Smooth muscle cell (in vitro differentiated cells): Measurements from ENCODE around the gene LRP2. TPM values are rescaled to one million over a fixed set of nuclear protein-coding genes. Genes with fewer than 3 reads are reported as not detected.

Source experiments
- DNase-seq: peaks from one replicate; lab custom pipeline; 2025; ENCODE audit not compliant: unreplicated experiment; lab: John Stamatoyannopoulos, UW
- H2AFZ ChIP-seq: fragments of 200-600 bp; sonication (generic); 2 replicates; pipeline ENCODE4 v1.6.0; 2016; ENCODE audit warnings: antibody characterized with exemption, low read depth, mild to moderate bottlenecking
- H3F3A ChIP-seq: fragments of 200-600 bp; sonication (generic); 2 replicates; pipeline ENCODE4 v1.6.0; 2017; ENCODE audit warnings: antibody characterized with exemption, low read depth
- H3K27ac ChIP-seq: fragments of 200-600 bp; sonication (generic); 2 replicates; pipeline ENCODE4 v1.5.1; 2016; ENCODE audit warnings: low read depth, mild to moderate bottlenecking
- H3K27me3 ChIP-seq: fragments of 200-600 bp; sonication (generic); 2 replicates; pipeline ENCODE4 v1.6.1; 2016; ENCODE audit warnings: low read depth, mild to moderate bottlenecking
- H3K36me3 ChIP-seq: fragments of 200-600 bp; sonication (generic); 2 replicates; pipeline ENCODE4 v1.5.1; 2016; ENCODE audit warnings: low read depth
- H3K4me1 ChIP-seq: fragments of 200-600 bp; sonication (generic); 2 replicates; pipeline ENCODE4 v1.5.1; 2016; ENCODE audit warnings: low read depth
- H3K4me2 ChIP-seq: fragments of 200-600 bp; sonication (generic); 2 replicates; pipeline ENCODE4 v1.6.0; 2016; ENCODE audit warnings: mild to moderate bottlenecking
- H3K4me3 ChIP-seq: fragments of 200-600 bp; sonication (generic); 2 replicates; pipeline ENCODE4 v1.5.1; 2016; ENCODE audit warnings: mild to moderate bottlenecking
- H3K79me2 ChIP-seq: fragments of 200-600 bp; sonication (generic); 2 replicates; pipeline ENCODE4 v1.6.0; 2016; ENCODE audit warnings: low read depth, mild to moderate bottlenecking
- H3K9ac ChIP-seq: fragments of 200-600 bp; sonication (generic); 2 replicates; pipeline ENCODE4 v1.6.0; 2016; ENCODE audit warnings: low read depth
- H3K9me3 ChIP-seq: fragments of 200-600 bp; sonication (generic); replicated peaks from 2 replicates; pipeline ENCODE4 v1.5.1; 2016; ENCODE audit warnings: low read depth
- H4K20me1 ChIP-seq: fragments of 200-600 bp; sonication (generic); 2 replicates; pipeline ENCODE4 v1.6.0; 2016; ENCODE audit warnings: low read depth
- CTCF ChIP-seq: fragments of 200-600 bp; sonication (generic); IDR thresholded peaks from 2 replicates; pipeline ENCODE4 v1.5.1; 2017; ENCODE audit warnings: borderline replicate concordance, mild to moderate bottlenecking, antibody characterized with exemption; ENCODE audit not compliant: insufficient read depth, poor library complexity, severe bottlenecking
- WGBS: methylation state at CpG from one replicate; pipeline ENCODE4 v1.1.7; 2016; ENCODE audit warnings: low lambda C conversion rate; 5-methylcytosine and 5-hydroxymethylcytosine counted together
- polyA plus RNA-seq: library from polyadenylated mRNA; unstranded; fragments of >200 nt; fragmentation: Nextera tagmentation; extraction: Ambion mirVana; gene quantifications from 2 replicates; pipeline ENCODE4 v1.2.1, GENCODE V29; 2016
- total RNA-seq: library from RNA; depleted of rRNA; stranded (reverse); fragments of >200 nt; gene quantifications from 2 replicates; pipeline ENCODE4 v1.2.3, GENCODE V29; 2014

LRP2 gene
- total and polyA plus RNA-seq, 2 experiments from 2014 or later, result 2.7 TPM; not detected in 1

GRCh38 chr2:169291517-169291916, 70.8 kb downstream of the LRP2 start:
- Histone ChIP-seq H3K9ac (no peak overlapping the region), H3K36me3 (no peaks in the 10 kb centered on the region), H3K27me3 (peaks cover 3% of the 10 kb centered on the region), H2AFZ (no peak overlapping the region), H4K20me1 (no peaks in the 10 kb centered on the region), H3K4me1 (peaks cover 13% of the 10 kb centered on the region), H3K4me2 (no peak overlapping the region), H3K9me3 (no peaks in the 10 kb centered on the region), H3K79me2 (no peaks in the 10 kb centered on the region), H3K4me3 (no peak overlapping the region), H3K27ac (no peak overlapping the region), H3F3A (no peaks in the 10 kb centered on the region)
- DNase-seq, result no peak
- WGBS, result 23% methylated on average over 2 of the region's 2 CpGs
- TF ChIP-seq CTCF, result no peak

DNA sequence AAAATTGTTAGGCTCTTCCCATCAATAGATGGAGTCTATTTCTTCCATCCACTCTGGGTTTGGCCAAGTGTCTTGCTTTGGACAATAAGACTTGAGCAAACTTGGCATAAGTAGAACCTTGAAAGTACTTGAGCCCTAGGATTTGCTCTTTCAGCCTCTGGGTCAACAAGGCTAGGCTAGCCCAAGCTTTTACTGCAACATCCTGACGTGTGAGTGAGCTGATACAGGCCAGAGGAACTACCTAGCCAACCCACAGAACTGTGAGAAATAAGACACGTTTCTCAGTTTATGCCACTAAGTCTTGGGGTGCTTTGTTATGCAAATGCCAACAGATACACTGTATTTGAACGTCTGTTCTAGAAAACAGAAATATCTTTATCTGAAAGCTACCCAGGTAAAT, 71.9 kb downstream of the LRP2 start:
- Histone ChIP-seq H3F3A (no peaks in the 10 kb centered on the region), H2AFZ (no peak overlapping the region), H3K9ac (no peak overlapping the region), H3K36me3 (no peaks in the 10 kb centered on the region), H3K4me2 (no peak overlapping the region), H3K4me3 (no peak overlapping the region), H3K27me3 (no peaks in the 10 kb centered on the region), H3K4me1 (peaks cover 23% of the 10 kb centered on the region), H3K79me2 (no peaks in the 10 kb centered on the region), H4K20me1 (no peaks in the 10 kb centered on the region), H3K9me3 (no peaks in the 10 kb centered on the region), H3K27ac (no peak overlapping the region)
- WGBS, result 51% methylated on average over 3 of the region's 3 CpGs
- no peak for TF ChIP-seq CTCF
- DNase-seq, result no peak

DNA sequence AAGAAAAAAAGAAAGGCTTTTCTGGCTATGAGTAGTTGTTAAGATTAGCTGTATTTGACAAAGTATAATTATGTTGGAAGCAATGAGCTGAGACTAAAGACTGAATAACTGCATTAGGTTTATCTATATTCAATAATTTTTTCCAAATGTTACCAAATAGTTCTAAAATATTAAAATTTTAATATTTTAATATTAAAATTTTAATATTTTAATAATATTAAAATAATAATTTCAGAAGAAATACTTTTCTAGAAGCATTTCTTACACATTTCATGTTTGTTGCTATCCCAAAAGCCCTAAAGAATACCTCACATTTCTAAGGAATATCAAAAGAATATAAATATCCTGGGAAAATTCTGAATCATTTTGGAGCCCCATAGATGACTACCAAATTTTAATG, 74.7 kb downstream of the LRP2 start:
- Histone ChIP-seq H2AFZ (no peak overlapping the region), H3K9me3 (no peaks in the 10 kb centered on the region), H3K4me3 (no peak overlapping the region), H3K9ac (no peak overlapping the region), H3K27me3 (no peaks in the 10 kb centered on the region), H3F3A (no peaks in the 10 kb centered on the region), H3K4me1 (peaks cover 23% of the 10 kb centered on the region), H3K4me2 (no peak overlapping the region), H4K20me1 (no peaks in the 10 kb centered on the region), H3K36me3 (no peaks in the 10 kb centered on the region), H3K27ac (no peak overlapping the region), H3K79me2 (no peaks in the 10 kb centered on the region)
- TF ChIP-seq CTCF, result no peak
- DNase-seq, result no peak

- WGBS, result 80% methylated on average over 4 of the region's 4 CpGs
- Histone ChIP-seq H3K79me2 (no peaks in the 10 kb centered on the region), H3F3A (no peaks in the 10 kb centered on the region), H3K27me3 (no peaks in the 10 kb centered on the region), H3K4me3 (no peak overlapping the region), H3K36me3 (no peaks in the 10 kb centered on the region), H3K4me1 (peaks cover 23% of the 10 kb centered on the region), H4K20me1 (no peaks in the 10 kb centered on the region), H3K9me3 (no peaks in the 10 kb centered on the region), H3K27ac (no peak overlapping the region), H3K4me2 (no peak overlapping the region), H3K9ac (no peak overlapping the region), H2AFZ (no peak overlapping the region)
- TF ChIP-seq CTCF, result no peak
- no peak for DNase-seq
Observed at GRCh38 chr2:169286624-169287231, 75.6 kb downstream of the LRP2 start.
